Gastrocnemius medialis (tissue), 4 donors: ENCODE results near the gene AGAP2. TPM values are rescaled to one million over a fixed set of nuclear protein-coding genes. Genes with fewer than 3 reads are reported as not detected.

Experiments
- ATAC-seq, 2 donors: fragments of 150-250 bp; one replicate each; pipeline ENCODE4 v1.9.1; 2016
- DNase-seq, 2 donors: peaks; one replicate each; pipeline ENCODE4 v3.0.0-alpha.2; 2019
- H3K27ac ChIP-seq, 4 donors: fragments of 200-600 bp; sonication (generic); 1 replicate in 1 of 4; 2 replicates in 3 of 4; pipeline ENCODE4 v1.5.1; 2016 to 2018; ENCODE audit warnings: mild to moderate bottlenecking in 2 of 4, moderate library complexity in 1 of 4
- H3K27me3 ChIP-seq, 3 donors: fragments of 200-600 bp; sonication (generic) in 2 of 3; 1 replicate in 1 of 3; 2 replicates in 2 of 3; pipeline versions ENCODE4 v1.5.1 to v1.6.0; 2016 to 2019; ENCODE audit warnings: mild to moderate bottlenecking in 1 of 3, moderate library complexity in 1 of 3
- H3K36me3 ChIP-seq, 2 donors: fragments of 200-600 bp; sonication (generic) in 1 of 2; one replicate each; pipeline ENCODE4 v1.5.1; 2017 to 2018
- H3K4me1 ChIP-seq, 2 donors: fragments of 200-600 bp; sonication (generic) in 1 of 2; one replicate each; pipeline ENCODE4 v1.5.1; 2016 to 2017; ENCODE audit warnings: mild to moderate bottlenecking in 2 of 2
- H3K4me3 ChIP-seq, 4 donors: fragments of 200-600 bp; sonication (generic) in 3 of 4; 1 replicate in 1 of 4; 2 replicates in 3 of 4; pipeline ENCODE4 v1.5.1; 2016 to 2019; ENCODE audit warnings: mild to moderate bottlenecking in 2 of 4
- H3K9me3 ChIP-seq, 3 donors: fragments of 200-600 bp; sonication (generic) in 2 of 3; 1 replicate in 1 of 3; 2 replicates in 2 of 3; pipeline ENCODE4 v1.5.1; 2016 to 2019
- CTCF ChIP-seq, 5 experiments: fragments of 450-650 bp in 3 of 5; fragments of 200-600 bp in 2 of 5; sonication (generic) in 2 of 5; IDR thresholded peaks in 4 of 5; conservative IDR thresholded peaks in 1 of 5; 1 replicate in 4 of 5; 2 replicates in 1 of 5; pipeline ENCODE4 v1.5.1; 2016 to 2019; ENCODE audit warnings: antibody characterized with exemption in 5 of 5, mild to moderate bottlenecking in 3 of 5, moderate library complexity in 3 of 5
- POLR2A ChIP-seq, 2 donors: fragments of 450-650 bp; IDR thresholded peaks; one replicate each; pipeline ENCODE4 v1.6.1; 2017; ENCODE audit warnings: antibody characterized with exemption in 2 of 2, mild to moderate bottlenecking in 2 of 2, moderate library complexity in 2 of 2
- in situ Hi-C, 4 donors: fragments of 200-750 bp; cut with MboI; loops; one replicate each; pipeline versions ENCODE4 v1.15.0 to v1.8.0; 2017; ENCODE audit warnings: low sequenced_read_pairs in 4 of 4
- intact Hi-C: fragments of 100-400 bp; cut with DNase I; formaldehyde crosslinking; loops from one replicate; pipeline ENCODE4 v1.15.1; 2023; ENCODE audit warnings: low total_unique reads
- total RNA-seq, 4 donors: library from RNA; depleted of rRNA; stranded (reverse); fragments of >200 nt; gene quantifications; one replicate each; pipeline versions ENCODE4 v1.1.0 to v1.2.3, GENCODE V29; 2016

Gene AGAP2
- total RNA-seq, 4 donors from 2014 or later: 1.8 to 5.4 (median 3.7) TPM

- Histone ChIP-seq H3K4me3 (no peak overlapping the region), H3K27me3 (peaks cover 34 to 42% (median 41%) of the 10 kb centered on the region in 3 donors), H3K4me1 (peaks cover 4 to 19% of the 10 kb centered on the region in 2 donors), H3K27ac (peak overlapping the region in 3 of 4 donors; percentile 35 to 69 (median 56)), H3K36me3 (no peaks in the 10 kb centered on the region), H3K9me3 (no peaks in the 10 kb centered on the region)
- DNase-seq: no peak
- intact Hi-C loops (no loop called here), in situ Hi-C loops (no loop called here)
- ATAC-seq: no peak
- TF ChIP-seq CTCF (IDR thresholded peaks at IDR 0.05 in 4 of 5, conservative IDR thresholded peaks at IDR 0.05 in 1 of 5): no peak
- no peak for TF ChIP-seq POLR2A (IDR thresholded peaks at IDR 0.05)
Measured at GRCh38 chr12:57727758-57728395, 10.7 kb downstream of the AGAP2 start.

GRCh38 chr12:57726884-57727757, 11.4 kb downstream of the AGAP2 start:
- intact Hi-C loops (no loop called here), in situ Hi-C loops (no loop called here)
- H3K36me3 ChIP-seq: no peaks in the 10 kb centered on the region
- peak overlapping the region; percentile 58 to 75 (median 62) for H3K4me3 ChIP-seq
- H3K4me1 ChIP-seq: peaks cover 4 to 19% of the 10 kb centered on the region in 2 donors
- H3K9me3 ChIP-seq: no peaks in the 10 kb centered on the region
- peaks cover 29 to 42% (median 41%) of the 10 kb centered on the region in 3 donors for H3K27me3 ChIP-seq
- peak; percentile 16 to 62 for ATAC-seq
- no peak for DNase-seq
- TF ChIP-seq POLR2A (IDR thresholded peaks at IDR 0.05) (no peak), CTCF (IDR thresholded peaks at IDR 0.05 in 4 of 5, conservative IDR thresholded peaks at IDR 0.05 in 1 of 5) (peak in 4 of 5 experiments; percentile 30 to 50 (median 36))
- peak overlapping the region; percentile 50 to 69 (median 54) for H3K27ac ChIP-seq

GRCh38 chr12:57726151-57726883, 12.2 kb downstream of the AGAP2 start:
- H3K27me3 ChIP-seq: peaks cover 29 to 42% (median 41%) of the 10 kb centered on the region in 3 donors
- TF ChIP-seq POLR2A (IDR thresholded peaks at IDR 0.05) (peak in 1 of 2 donors; percentile 14), CTCF (IDR thresholded peaks at IDR 0.05 in 4 of 5, conservative IDR thresholded peaks at IDR 0.05 in 1 of 5) (peak in 4 of 5 experiments; percentile 51 to 75 (median 58))
- peak; percentile 23 to 51 for DNase-seq
- no peaks in the 10 kb centered on the region for H3K9me3 ChIP-seq
- in situ Hi-C loops: no loop called here
- ATAC-seq: peak; percentile 53 to 66
- no peaks in the 10 kb centered on the region for H3K36me3 ChIP-seq
- intact Hi-C loops: no loop called here
- H3K4me1 ChIP-seq: peaks cover 4 to 19% of the 10 kb centered on the region in 2 donors
- peak overlapping the region; percentile 58 to 75 (median 62) for H3K4me3 ChIP-seq
- H3K27ac ChIP-seq: peak overlapping the region; percentile 50 to 69 (median 60)

- Histone ChIP-seq H3K27me3 (peaks cover 29 to 42% (median 41%) of the 10 kb centered on the region in 3 donors), H3K4me3 (peak overlapping the region; percentile 58 to 75 (median 62)), H3K27ac (peak overlapping the region; percentile 22 to 69 (median 60)), H3K36me3 (peaks cover 0 to 4% of the 10 kb centered on the region in 2 donors), H3K4me1 (peaks cover 4 to 19% of the 10 kb centered on the region in 2 donors), H3K9me3 (no peaks in the 10 kb centered on the region)
- DNase-seq (no peak), ATAC-seq (no peak)
- TF ChIP-seq CTCF (IDR thresholded peaks at IDR 0.05 in 4 of 5, conservative IDR thresholded peaks at IDR 0.05 in 1 of 5) (no peak), POLR2A (IDR thresholded peaks at IDR 0.05) (no peak)
- intact Hi-C loops: no loop called here
- in situ Hi-C loops: no loop called here
Measured at GRCh38 chr12:57725851-57726150, 12.7 kb downstream of the AGAP2 start.
